HepG2 (cell line): ENCODE results near the gene KAZN. TPM values are rescaled to one million over a fixed set of nuclear protein-coding genes. Genes with fewer than 3 reads are reported as not detected.

Experiments used
- ATAC-seq: fragments of 200-7000 bp; cut with Tn5 transposase; 3 replicates; pipeline ENCODE4 v1.9.1; 2020; ENCODE audit warnings: mild to moderate bottlenecking, moderate library complexity
- BruUV-seq: library from RNA; stranded (reverse); fragments of 400-500 nt; replicated peaks from 2 replicates; lab custom pipeline; 2021; lab: Mats Ljungman, UMichigan
- CTCF ChIA-PET: fragments of 300-600 bp; formaldehyde crosslinking; extraction: SDS; loops from one replicate; lab custom pipeline; 2021; ENCODE audit warnings: low total read pairs, inconsistent platforms, low intra/inter-chr PET ratio; lab: Yijun Ruan, JAX
- POLR2A ChIA-PET: fragments of 350-600 bp; sonication (Branson Sonifier 250); formaldehyde crosslinking; loops from one replicate; lab custom pipeline; 2020; ENCODE audit warnings: antibody characterized with exemption, inconsistent platforms; lab: Yijun Ruan, JAX
- DNase-seq: peaks from one replicate; pipeline ENCODE4 v3.0.0-alpha.2; 2015; ENCODE audit warnings: low spot score
- FAIRE-seq: peaks from 3 replicates; lab custom pipeline; 2011; peaks lifted over from hg19 to GRCh38; lab: Jason Lieb, UNC
- H2AFZ ChIP-seq: one replicate; pipeline ENCODE4 v1.6.1; 2011; ENCODE audit warnings: low read length, inconsistent platforms
- H3K27ac ChIP-seq: fragments of 300-600 bp; 3 replicates; pipeline ENCODE4 v1.8.0; 2011; ENCODE audit warnings: mixed run types, mild to moderate bottlenecking, mixed read lengths, low read length, inconsistent platforms; ENCODE audit not compliant: insufficient read depth; ENCODE audit errors: extremely low read length
- H3K27me3 ChIP-seq, 2 experiments: fragments of 200-600 bp in 1 of 2; 2 replicates in 1 of 2; 3 replicates in 1 of 2; pipeline versions ENCODE4 v1.6.0 to v1.8.0; 2011; ENCODE audit warnings: low read length in 2 of 2, mild to moderate bottlenecking in 2 of 2, moderate library complexity in 2 of 2, inconsistent platforms in 1 of 2; ENCODE audit not compliant: insufficient read depth in 2 of 2, control insufficient read depth in 1 of 2
- H3K36me3 ChIP-seq, 2 experiments: fragments of 200-600 bp in 1 of 2; replicated peaks in 1 of 2; 2 replicates in 1 of 2; 3 replicates in 1 of 2; pipeline versions ENCODE4 v1.5.1 to v1.8.0; 2011; ENCODE audit warnings: low read length in 2 of 2, inconsistent platforms in 1 of 2; ENCODE audit not compliant: insufficient read depth in 2 of 2, control insufficient read depth in 1 of 2
- H3K4me1 ChIP-seq: 2 replicates; pipeline ENCODE4 v1.5.1; 2012; ENCODE audit warnings: low read length, inconsistent platforms; ENCODE audit not compliant: insufficient read depth
- H3K4me2 ChIP-seq: 2 replicates; pipeline ENCODE4 v1.6.0; 2011; ENCODE audit warnings: low read depth, low read length, inconsistent platforms
- H3K4me3 ChIP-seq, 3 experiments: fragments of 200-600 bp in 1 of 3; sonication (generic), shearing (Covaris generic) in 1 of 3; replicated peaks in 1 of 3; 2 replicates each; pipeline ENCODE4 v1.5.1; 2011 to 2016; ENCODE audit warnings: low read length in 3 of 3, inconsistent platforms in 2 of 3, low read depth in 2 of 3, mild to moderate bottlenecking in 2 of 3, control low read depth in 1 of 3, mixed read lengths in 1 of 3; ENCODE audit not compliant: insufficient read depth in 1 of 3
- H3K79me2 ChIP-seq: one replicate; pipeline ENCODE4 v1.6.1; 2011; ENCODE audit warnings: low read length, inconsistent platforms; ENCODE audit not compliant: insufficient read depth
- H3K9ac ChIP-seq: 2 replicates; pipeline ENCODE4 v1.6.0; 2011; ENCODE audit warnings: mild to moderate bottlenecking, low read depth, low read length, inconsistent platforms; ENCODE audit not compliant: insufficient read depth
- H3K9me3 ChIP-seq: 2 replicates; pipeline ENCODE4 v1.5.1; 2012; ENCODE audit warnings: mild to moderate bottlenecking, low read length
- H4K20me1 ChIP-seq: 2 replicates; pipeline ENCODE4 v1.6.0; 2011; ENCODE audit warnings: inconsistent platforms, mild to moderate bottlenecking, low read length, moderate library complexity; ENCODE audit not compliant: insufficient read depth
- CSRNP2 ChIP-seq: sonication (generic); formaldehyde crosslinking; conservative IDR thresholded peaks from 2 replicates; pipeline ENCODE4 v1.8.0; 2022; ENCODE audit warnings: low read depth, missing genetic modification reagents
- ETV6 ChIP-seq: sonication (generic); formaldehyde crosslinking; conservative IDR thresholded peaks from 2 replicates; pipeline ENCODE4 v1.4.0; 2020; ENCODE audit warnings: missing genetic modification reagents
- FLYWCH1 ChIP-seq: sonication (generic); formaldehyde crosslinking; IDR thresholded peaks from 2 replicates; pipeline ENCODE4 v1.8.1; 2023; ENCODE audit warnings: mild to moderate bottlenecking, missing genetic modification reagents
- IKZF1 ChIP-seq: fragments of 450-650 bp; IDR thresholded peaks from 2 replicates; pipeline ENCODE4 v1.7.1; 2016
- PHF21A ChIP-seq: sonication (generic); formaldehyde crosslinking; IDR thresholded peaks from 2 replicates; pipeline ENCODE4 v1.5.0; 2020; ENCODE audit warnings: mild to moderate bottlenecking, missing genetic modification reagents
- SATB2 ChIP-seq: sonication (generic); formaldehyde crosslinking; IDR thresholded peaks from 2 replicates; pipeline ENCODE4 v1.5.0; 2020; ENCODE audit warnings: missing genetic modification reagents
- ZFP90 ChIP-seq: sonication (generic); formaldehyde crosslinking; IDR thresholded peaks from 2 replicates; pipeline ENCODE4 v1.8.0; 2022; ENCODE audit warnings: missing genetic modification reagents, mild to moderate bottlenecking, inconsistent platforms, borderline replicate concordance
- ZNF17 ChIP-seq: sonication (generic); formaldehyde crosslinking; IDR thresholded peaks from 2 replicates; pipeline ENCODE4 v1.5.0; 2020; ENCODE audit warnings: mild to moderate bottlenecking, missing genetic modification reagents
- ZNF235 ChIP-seq: sonication (generic); formaldehyde crosslinking; IDR thresholded peaks from 2 replicates; pipeline ENCODE4 v1.8.1; 2023; ENCODE audit warnings: mild to moderate bottlenecking, missing genetic modification reagents, borderline replicate concordance
- ZNF256 ChIP-seq: sonication (generic); formaldehyde crosslinking; conservative IDR thresholded peaks from 2 replicates; pipeline ENCODE4 v1.4.0; 2020; ENCODE audit warnings: missing genetic modification reagents
- ZNF33A ChIP-seq: sonication (generic); formaldehyde crosslinking; IDR thresholded peaks from 2 replicates; pipeline ENCODE4 v1.5.1; 2020; ENCODE audit warnings: missing genetic modification reagents, mild to moderate bottlenecking, moderate library complexity, borderline replicate concordance
- ZNF720 ChIP-seq: sonication (generic); formaldehyde crosslinking; IDR thresholded peaks from 2 replicates; pipeline ENCODE4 v1.4.0; 2020; ENCODE audit warnings: missing genetic modification reagents
- ZNF777 ChIP-seq: sonication (generic); formaldehyde crosslinking; IDR thresholded peaks from 2 replicates; pipeline ENCODE4 v1.4.0; 2020; ENCODE audit warnings: missing genetic modification reagents
- ZNF891 ChIP-seq: sonication (generic); formaldehyde crosslinking; IDR thresholded peaks from 2 replicates; pipeline ENCODE4 v1.5.0; 2020; ENCODE audit warnings: mild to moderate bottlenecking, missing genetic modification reagents
- WGBS: methylation state at CpG from one replicate; pipeline ENCODE4 v1.1.6; 2017; ENCODE audit warnings: low lambda C conversion rate; 5-methylcytosine and 5-hydroxymethylcytosine counted together
- in situ Hi-C: cut with HindIII; loops from 2 replicates; pipeline ENCODE4 v1.10.0; 2017; ENCODE audit warnings: low pct_unique_long_range_greater_than_20kb; ENCODE audit not compliant: extremely low pct_ligation_motif_present
- intact Hi-C: fragments of 100-400 bp; cut with micrococcal nuclease; formaldehyde crosslinking; loops from one replicate; pipeline ENCODE4 v1.10.0; 2022; ENCODE audit not compliant: unreplicated experiment
- polyA plus RNA-seq, 8 experiments: library from polyadenylated mRNA; depleted of rRNA in 3 of 8; stranded (reverse) in 7 of 8; unstranded in 1 of 8; fragments of >200 nt; fragmentation: Illumina TruSeq in 4 of 8; extraction: Trizol in 4 of 8; gene quantifications; 2 replicates each; pipeline versions ENCODE4 v1.2.1 to v1.2.3, GENCODE V29; 2011 to 2016; ENCODE audit warnings: low read depth in 4 of 8, missing spikeins in 1 of 8, mixed read lengths in 1 of 8; ENCODE audit not compliant: insufficient read depth in 1 of 8
- total RNA-seq, 5 experiments: library from RNA; depleted of rRNA; stranded (reverse); fragments of >200 nt; fragmentation: Illumina TruSeq; extraction: Trizol; gene quantifications; 2 replicates each; pipeline ENCODE4 v1.2.3, GENCODE V29; 2016; ENCODE audit warnings: low read depth in 1 of 5
- TF ChIP-seq, protein P1 (sequence below): sonication (generic); formaldehyde crosslinking; IDR thresholded peaks from 2 replicates; pipeline ENCODE4 v1.5.0; 2020; ENCODE audit warnings: mild to moderate bottlenecking, missing genetic modification reagents, borderline replicate concordance
- TF ChIP-seq, protein P2 (sequence below): sonication (generic); formaldehyde crosslinking; IDR thresholded peaks from 2 replicates; pipeline ENCODE4 v1.4.0; 2020; ENCODE audit warnings: mild to moderate bottlenecking, missing genetic modification reagents

Gene KAZN
- total and polyA plus RNA-seq, 2 of the 13 experiments (the other 11 are each of a cell fraction or from before 2014, with no cell fraction given), result 10.4 to 13.5 TPM

DNA sequence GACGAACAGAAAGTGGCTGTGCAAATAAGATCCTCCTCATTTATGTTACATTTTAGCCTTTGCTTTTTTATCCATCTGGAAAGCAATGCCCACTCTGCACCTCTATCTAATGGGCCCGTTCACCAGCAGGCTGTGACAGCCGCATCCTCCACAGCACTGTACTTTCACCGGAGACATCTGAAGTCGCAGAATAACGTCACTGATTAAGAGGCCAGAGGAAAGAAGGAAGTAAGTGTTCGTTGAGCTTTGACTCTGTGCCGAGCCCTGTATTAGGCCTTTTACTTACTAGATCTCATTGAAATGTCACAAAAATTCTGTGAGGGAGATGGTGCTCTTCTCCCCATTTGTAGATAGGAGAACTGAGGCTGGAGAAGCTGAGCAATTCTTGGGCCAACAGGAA lies 62.3 kb downstream of the KAZN start (continued):
- TF ChIP-seq, protein P1, sequence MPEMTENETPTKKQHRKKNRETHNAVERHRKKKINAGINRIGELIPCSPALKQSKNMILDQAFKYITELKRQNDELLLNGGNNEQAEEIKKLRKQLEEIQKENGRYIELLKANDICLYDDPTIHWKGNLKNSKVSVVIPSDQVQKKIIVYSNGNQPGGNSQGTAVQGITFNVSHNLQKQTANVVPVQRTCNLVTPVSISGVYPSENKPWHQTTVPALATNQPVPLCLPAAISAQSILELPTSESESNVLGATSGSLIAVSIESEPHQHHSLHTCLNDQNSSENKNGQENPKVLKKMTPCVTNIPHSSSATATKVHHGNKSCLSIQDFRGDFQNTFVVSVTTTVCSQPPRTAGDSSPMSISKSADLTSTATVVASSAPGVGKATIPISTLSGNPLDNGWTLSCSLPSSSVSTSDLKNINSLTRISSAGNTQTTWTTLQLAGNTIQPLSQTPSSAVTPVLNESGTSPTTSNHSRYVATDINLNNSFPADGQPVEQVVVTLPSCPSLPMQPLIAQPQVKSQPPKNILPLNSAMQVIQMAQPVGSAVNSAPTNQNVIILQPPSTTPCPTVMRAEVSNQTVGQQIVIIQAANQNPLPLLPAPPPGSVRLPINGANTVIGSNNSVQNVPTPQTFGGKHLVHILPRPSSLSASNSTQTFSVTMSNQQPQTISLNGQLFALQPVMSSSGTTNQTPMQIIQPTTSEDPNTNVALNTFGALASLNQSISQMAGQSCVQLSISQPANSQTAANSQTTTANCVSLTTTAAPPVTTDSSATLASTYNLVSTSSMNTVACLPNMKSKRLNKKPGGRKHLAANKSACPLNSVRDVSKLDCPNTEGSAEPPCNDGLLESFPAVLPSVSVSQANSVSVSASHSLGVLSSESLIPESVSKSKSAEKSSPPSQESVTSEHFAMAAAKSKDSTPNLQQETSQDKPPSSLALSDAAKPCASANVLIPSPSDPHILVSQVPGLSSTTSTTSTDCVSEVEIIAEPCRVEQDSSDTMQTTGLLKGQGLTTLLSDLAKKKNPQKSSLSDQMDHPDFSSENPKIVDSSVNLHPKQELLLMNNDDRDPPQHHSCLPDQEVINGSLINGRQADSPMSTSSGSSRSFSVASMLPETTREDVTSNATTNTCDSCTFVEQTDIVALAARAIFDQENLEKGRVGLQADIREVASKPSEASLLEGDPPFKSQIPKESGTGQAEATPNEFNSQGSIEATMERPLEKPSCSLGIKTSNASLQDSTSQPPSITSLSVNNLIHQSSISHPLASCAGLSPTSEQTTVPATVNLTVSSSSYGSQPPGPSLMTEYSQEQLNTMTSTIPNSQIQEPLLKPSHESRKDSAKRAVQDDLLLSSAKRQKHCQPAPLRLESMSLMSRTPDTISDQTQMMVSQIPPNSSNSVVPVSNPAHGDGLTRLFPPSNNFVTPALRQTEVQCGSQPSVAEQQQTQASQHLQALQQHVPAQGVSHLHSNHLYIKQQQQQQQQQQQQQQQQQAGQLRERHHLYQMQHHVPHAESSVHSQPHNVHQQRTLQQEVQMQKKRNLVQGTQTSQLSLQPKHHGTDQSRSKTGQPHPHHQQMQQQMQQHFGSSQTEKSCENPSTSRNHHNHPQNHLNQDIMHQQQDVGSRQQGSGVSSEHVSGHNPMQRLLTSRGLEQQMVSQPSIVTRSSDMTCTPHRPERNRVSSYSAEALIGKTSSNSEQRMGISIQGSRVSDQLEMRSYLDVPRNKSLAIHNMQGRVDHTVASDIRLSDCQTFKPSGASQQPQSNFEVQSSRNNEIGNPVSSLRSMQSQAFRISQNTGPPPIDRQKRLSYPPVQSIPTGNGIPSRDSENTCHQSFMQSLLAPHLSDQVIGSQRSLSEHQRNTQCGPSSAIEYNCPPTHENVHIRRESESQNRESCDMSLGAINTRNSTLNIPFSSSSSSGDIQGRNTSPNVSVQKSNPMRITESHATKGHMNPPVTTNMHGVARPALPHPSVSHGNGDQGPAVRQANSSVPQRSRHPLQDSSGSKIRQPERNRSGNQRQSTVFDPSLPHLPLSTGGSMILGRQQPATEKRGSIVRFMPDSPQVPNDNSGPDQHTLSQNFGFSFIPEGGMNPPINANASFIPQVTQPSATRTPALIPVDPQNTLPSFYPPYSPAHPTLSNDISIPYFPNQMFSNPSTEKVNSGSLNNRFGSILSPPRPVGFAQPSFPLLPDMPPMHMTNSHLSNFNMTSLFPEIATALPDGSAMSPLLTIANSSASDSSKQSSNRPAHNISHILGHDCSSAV (CRISPR knock-in tag), result no peak
- TF ChIP-seq SATB2 (CRISPR knock-in tag), result no peak
- TF ChIP-seq FLYWCH1 (CRISPR knock-in tag), result no peak
- TF ChIP-seq ETV6 (CRISPR knock-in tag), result no peak

GRCh38 chr1:14661222-14661621 lies 62.7 kb downstream of the KAZN start:
- H3K4me1 ChIP-seq, result no peaks in the 10 kb centered on the region
- CTCF ChIA-PET, result no interaction called here
- DNase-seq (no peak), ATAC-seq (no peak), FAIRE-seq (no peak)
- BruUV-seq, result no TSS peak
- no peaks in the 10 kb centered on the region for H4K20me1 ChIP-seq
- POLR2A ChIA-PET, result no interaction called here
- H3K27ac ChIP-seq, result no peak overlapping the region
- intact Hi-C loops, result no loop called here
- no peak overlapping the region for H3K9ac ChIP-seq
- H3K79me2 ChIP-seq, result no peaks in the 10 kb centered on the region
- 5% methylated on average over 2 of the region's 2 CpGs for WGBS
- in situ Hi-C loops, result no loop called here
- H3K4me2 ChIP-seq, result no peak overlapping the region
- no peak overlapping the region for H2AFZ ChIP-seq
- H3K36me3 ChIP-seq, result no peaks in the 10 kb centered on the region
- no peaks in the 10 kb centered on the region for H3K9me3 ChIP-seq
- peaks cover 0 to 48% of the 10 kb centered on the region in 2 experiments for H3K27me3 ChIP-seq
- no peak overlapping the region for H3K4me3 ChIP-seq
- TF ChIP-seq ZNF17 (CRISPR knock-in tag) (no peak), ZNF720 (no peak), CSRNP2 (CRISPR knock-in tag) (no peak), ZNF891 (CRISPR knock-in tag) (no peak), ZNF235 (CRISPR knock-in tag) (no peak), ZFP90 (CRISPR knock-in tag) (no peak), ZNF256 (CRISPR knock-in tag) (no peak), PHF21A (no peak), ZNF777 (CRISPR knock-in tag) (no peak), IKZF1 (no peak), ZNF33A (CRISPR knock-in tag) (no peak)
- TF ChIP-seq, protein P2, sequence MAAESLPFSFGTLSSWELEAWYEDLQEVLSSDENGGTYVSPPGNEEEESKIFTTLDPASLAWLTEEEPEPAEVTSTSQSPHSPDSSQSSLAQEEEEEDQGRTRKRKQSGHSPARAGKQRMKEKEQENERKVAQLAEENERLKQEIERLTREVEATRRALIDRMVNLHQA (CRISPR knock-in tag), result no peak
